ENCODE data around the gene FGF7.

FGF7 gene

GRCh38 chr15:49423901-49424550, 984 bp downstream of the FGF7 start:
- DNase-seq (ENCODE audit: low read depth) = no peak

GRCh38 chr15:49424954-49425353, 1.9 kb downstream of the FGF7 start:
- no peak for TF ChIP-seq CTCF (IDR thresholded peaks at IDR 0.05; ENCODE audit: insufficient read depth, low read depth, low read length, missing control alignments)
- H3K4me3 ChIP-seq (ENCODE audit: low read depth, low read length) = no peak overlapping the region
- DNase-seq (ENCODE audit: low read depth) = no peak

More at GRCh38 chr15:49423901-49424550, 984 bp downstream of the FGF7 start:
- no peak overlapping the region for H3K4me3 ChIP-seq (ENCODE audit: low read depth, low read length)
- TF ChIP-seq CTCF (IDR thresholded peaks at IDR 0.05; ENCODE audit: insufficient read depth, low read depth, low read length, missing control alignments) = no peak

- no peak for DNase-seq (ENCODE audit: low read depth)
- H3K4me3 ChIP-seq (ENCODE audit: low read depth, low read length) = no peak overlapping the region
- no peak for TF ChIP-seq CTCF (IDR thresholded peaks at IDR 0.05; ENCODE audit: insufficient read depth, low read depth, low read length, missing control alignments)
Observed at GRCh38 chr15:49427372-49427771, 4.3 kb downstream of the FGF7 start.

GRCh38 chr15:49428409-49429095, 5.5 kb downstream of the FGF7 start:
- no peak for DNase-seq (ENCODE audit: low read depth)
- H3K4me3 ChIP-seq (ENCODE audit: low read depth, low read length) = no peak overlapping the region
- no peak for TF ChIP-seq CTCF (IDR thresholded peaks at IDR 0.05; ENCODE audit: insufficient read depth, low read depth, low read length, missing control alignments)

GRCh38 chr15:49430046-49430445, 7.0 kb downstream of the FGF7 start:
- no peak for TF ChIP-seq CTCF (IDR thresholded peaks at IDR 0.05; ENCODE audit: insufficient read depth, low read depth, low read length, missing control alignments)
- no peak overlapping the region for H3K4me3 ChIP-seq (ENCODE audit: low read depth, low read length)
- DNase-seq (ENCODE audit: low read depth) = no peak

GRCh38 chr15:49435174-49435573, 12.1 kb downstream of the FGF7 start:
- H3K4me3 ChIP-seq (ENCODE audit: low read depth, low read length) = no peak overlapping the region
- DNase-seq (ENCODE audit: low read depth) = no peak

More at GRCh38 chr15:49435174-49435573, 12.1 kb downstream of the FGF7 start:
- no peak for TF ChIP-seq CTCF (IDR thresholded peaks at IDR 0.05; ENCODE audit: insufficient read depth, low read depth, low read length, missing control alignments)
